ENCODE measurements around the gene FLYWCH1. TPM values are rescaled to one million over a fixed set of nuclear protein-coding genes. Genes with fewer than 3 reads are reported as not detected.
A peak's percentile ranks its signal among the peaks of the same experiment; 100 is the strongest.
"Not testable (repeated sequence)": the region's sequence is repeated elsewhere in the genome, so short reads cannot be mapped to it uniquely, and the experiment has no call there.

The FLYWCH1 gene
- total RNA-seq, 2 donors from 2014 or later, result 65.6 to 72.8 TPM

- Histone ChIP-seq H3K4me1 (ENCODE audit: control insufficient read depth in 1 of 2, low read depth in 2 of 2) (peaks cover 9 to 20% of the 10 kb centered on the region in 2 donors), H3K27ac (peak overlapping the region in 1 of 2 donors; percentile 57)
- peak; percentile 53 for TF ChIP-seq CTCF (IDR thresholded peaks at IDR 0.05)
- not testable (repeated sequence) for ATAC-seq (ENCODE audit: insufficient number of reproducible peaks, low FRiP score, low read depth); H3K4me3 ChIP-seq; H3K9me3 ChIP-seq; H3K27me3 ChIP-seq (replicated peaks; ENCODE audit: insufficient read depth); H3K36me3 ChIP-seq; DNase-seq (ENCODE audit: low spot score)
These were observed 4.5 kb upstream of the FLYWCH1 start for GRCh38 chr16:2907084-2907753.

- ATAC-seq (ENCODE audit: insufficient number of reproducible peaks, low FRiP score, low read depth) (no peak), DNase-seq (ENCODE audit: low spot score) (no peak)
- H3K27me3 ChIP-seq (replicated peaks; ENCODE audit: insufficient read depth), result no peaks in the 10 kb centered on the region
- peaks cover 12% of the 10 kb centered on the region for H3K36me3 ChIP-seq
- H3K4me1 ChIP-seq (ENCODE audit: control insufficient read depth in 1 of 2, low read depth in 2 of 2), result peaks cover 14 to 28% of the 10 kb centered on the region in 2 donors
- no peak for TF ChIP-seq CTCF (IDR thresholded peaks at IDR 0.05)
- no peaks in the 10 kb centered on the region for H3K9me3 ChIP-seq
- H3K4me3 ChIP-seq, result no peak overlapping the region
- H3K27ac ChIP-seq, result no peak overlapping the region
These were observed 1.2 kb upstream of the FLYWCH1 start for GRCh38 chr16:2910441-2910969.

GRCh38 chr16:2912330-2913199 lies 834 bp downstream of the FLYWCH1 start:
- H3K4me1 ChIP-seq (ENCODE audit: control insufficient read depth in 1 of 2, low read depth in 2 of 2), result peaks cover 9 to 13% of the 10 kb centered on the region in 2 donors
- H3K27ac ChIP-seq, result peak overlapping the region; percentile 79 to 83
- DNase-seq (ENCODE audit: low spot score) (no peak), ATAC-seq (ENCODE audit: insufficient number of reproducible peaks, low FRiP score, low read depth) (no peak)
- no peaks in the 10 kb centered on the region for H3K27me3 ChIP-seq (replicated peaks; ENCODE audit: insufficient read depth)
- peak overlapping the region; percentile 77 for H3K4me3 ChIP-seq
- H3K9me3 ChIP-seq, result no peaks in the 10 kb centered on the region
- no peak for TF ChIP-seq CTCF (IDR thresholded peaks at IDR 0.05)
- peaks cover 14% of the 10 kb centered on the region for H3K36me3 ChIP-seq

GRCh38 chr16:2913603-2914002 lies 1.9 kb downstream of the FLYWCH1 start:
- Histone ChIP-seq H3K36me3 (peaks cover 16% of the 10 kb centered on the region), H3K9me3 (no peaks in the 10 kb centered on the region), H3K4me3 (peak overlapping the region; percentile 77), H3K4me1 (ENCODE audit: control insufficient read depth in 1 of 2, low read depth in 2 of 2) (peaks cover 9 to 13% of the 10 kb centered on the region in 2 donors), H3K27me3 (replicated peaks; ENCODE audit: insufficient read depth) (no peaks in the 10 kb centered on the region), H3K27ac (peak overlapping the region in 1 of 2 donors; percentile 79)
- TF ChIP-seq CTCF (IDR thresholded peaks at IDR 0.05), result no peak
- no peak for DNase-seq (ENCODE audit: low spot score)
- ATAC-seq (ENCODE audit: insufficient number of reproducible peaks, low FRiP score, low read depth), result no peak

- TF ChIP-seq CTCF (IDR thresholded peaks at IDR 0.05), result no peak
- ATAC-seq (ENCODE audit: insufficient number of reproducible peaks, low FRiP score, low read depth) (no peak), DNase-seq (ENCODE audit: low spot score) (no peak)
- Histone ChIP-seq H3K36me3 (peaks cover 16% of the 10 kb centered on the region), H3K4me1 (ENCODE audit: control insufficient read depth in 1 of 2, low read depth in 2 of 2) (peaks cover 9 to 18% of the 10 kb centered on the region in 2 donors), H3K27ac (no peak overlapping the region), H3K27me3 (replicated peaks; ENCODE audit: insufficient read depth) (no peaks in the 10 kb centered on the region), H3K9me3 (no peaks in the 10 kb centered on the region), H3K4me3 (no peak overlapping the region)
These were observed 2.5 kb downstream of the FLYWCH1 start for GRCh38 chr16:2914233-2914632.

Measured in thoracic aorta (tissue), 2 donors.